ENCODE results near the gene CFAP100.

The CFAP100 gene

GRCh38 chr3:126394179-126394976, at the start of gene CFAP100:
TSS of gene CFAP100 (plus strand) at chr3:126394909. CDS start at chr3:126396001, 1,092 bp downstream.
- no peak for TF ChIP-seq ZNF274 (IDR thresholded peaks at IDR 0.05; ENCODE audit: low read depth, low read length)
- no peak for TF ChIP-seq SUZ12 (IDR thresholded peaks at IDR 0.05; ENCODE audit: extremely low read depth, insufficient read depth, insufficient read length)
- no peak for TF ChIP-seq YY1 (IDR thresholded peaks at IDR 0.05; ENCODE audit: insufficient read depth, insufficient read length)
- Histone ChIP-seq H3K9ac (ENCODE audit: insufficient read length, low read depth) (no peak within 1 kb of the TSS), H3K4me3 (ENCODE audit: insufficient read length, low read depth) (no peak within 1 kb of the TSS), H3K36me3 (ENCODE audit: insufficient read depth, insufficient read length, low read length) (no peaks in the 10 kb centered on the region), H3K27me3 (ENCODE audit: insufficient read depth, insufficient read length) (no peaks in the 10 kb centered on the region), H3K9me3 (ENCODE audit: insufficient read depth, low read length) (peaks cover 9% of the 10 kb centered on the region; the same call in 1 of the 2 replicates), H3K4me1 (ENCODE audit: insufficient read depth, insufficient read length) (peaks cover 4% of the 10 kb centered on the region)
- no peak for DNase-seq (ENCODE audit: low read depth, low spot score)

DNA sequence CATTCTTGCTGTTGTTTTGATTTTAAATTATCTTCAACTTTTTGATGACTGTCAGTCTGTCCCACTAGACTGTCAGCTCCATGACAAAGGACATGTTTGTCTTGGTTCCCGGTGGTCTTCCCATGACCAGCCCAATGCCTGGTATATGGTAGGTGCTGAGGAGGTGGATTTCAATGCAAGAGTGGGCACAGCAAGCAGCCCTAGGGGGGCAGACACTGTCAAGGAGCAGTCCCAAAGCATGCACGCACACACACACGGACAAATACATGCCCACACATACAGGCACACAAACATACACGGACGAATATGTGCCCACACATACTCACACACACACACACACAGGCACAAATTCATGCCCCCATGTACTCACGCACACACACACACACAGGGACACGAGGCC, 49.5 kb upstream of the CFAP100 start:
- no peak for TF ChIP-seq ZNF274 (IDR thresholded peaks at IDR 0.05; ENCODE audit: low read depth, low read length)
- no peak for TF ChIP-seq YY1 (IDR thresholded peaks at IDR 0.05; ENCODE audit: insufficient read depth, insufficient read length)
- no peak for TF ChIP-seq SUZ12 (IDR thresholded peaks at IDR 0.05; ENCODE audit: extremely low read depth, insufficient read depth, insufficient read length)
- Histone ChIP-seq H3K9ac (ENCODE audit: insufficient read length, low read depth) (no peak overlapping the region), H3K4me3 (ENCODE audit: insufficient read length, low read depth) (no peak overlapping the region), H3K27me3 (ENCODE audit: insufficient read depth, insufficient read length) (no peaks in the 10 kb centered on the region), H3K9me3 (ENCODE audit: insufficient read depth, low read length) (no peaks in the 10 kb centered on the region), H3K4me1 (ENCODE audit: insufficient read depth, insufficient read length) (peaks cover 10% of the 10 kb centered on the region), H3K36me3 (ENCODE audit: insufficient read depth, insufficient read length, low read length) (no peaks in the 10 kb centered on the region)
- no peak for DNase-seq (ENCODE audit: low read depth, low spot score)

DNA sequence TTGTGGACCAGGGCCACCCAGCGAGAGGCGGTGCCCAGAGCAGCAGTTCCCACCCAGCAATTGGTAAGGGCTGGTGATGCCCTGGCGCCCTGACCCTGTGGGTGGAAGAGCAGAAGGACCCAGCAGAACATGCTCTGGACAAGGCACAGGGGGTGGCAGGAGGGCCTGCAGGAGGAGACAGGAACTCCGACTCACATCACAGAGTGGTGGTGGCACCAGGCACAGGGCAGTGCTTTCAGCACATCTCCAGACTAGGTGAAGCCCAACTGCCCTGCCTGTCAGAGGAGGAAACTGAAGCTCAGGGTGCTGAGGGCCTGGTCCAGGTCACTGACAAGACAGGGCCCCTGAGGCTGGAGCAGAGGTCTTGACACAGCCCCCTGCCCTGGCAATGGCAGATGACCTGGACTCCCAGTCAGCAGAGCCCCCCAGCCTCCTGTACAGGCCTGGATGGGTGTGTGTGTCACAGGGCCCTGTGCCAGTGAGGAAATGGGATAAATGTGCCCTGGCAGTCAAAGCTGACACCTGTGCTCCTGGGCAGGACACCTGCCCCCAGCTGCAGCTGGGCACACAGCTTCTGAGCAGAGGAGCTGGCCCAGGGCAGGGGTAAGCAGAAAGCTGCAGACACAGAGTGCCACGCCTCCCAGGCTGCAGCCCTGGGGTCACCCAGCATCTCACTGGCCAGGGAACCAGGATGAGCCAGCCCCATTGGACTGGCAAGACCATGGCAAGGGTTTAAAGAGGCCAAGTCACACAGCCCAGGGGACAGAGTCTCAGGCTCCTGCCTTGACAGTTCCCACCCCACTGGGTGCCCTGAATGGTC, 48.9 kb upstream of the CFAP100 start:
- no peak for DNase-seq (ENCODE audit: low read depth, low spot score)
- Histone ChIP-seq H3K4me1 (ENCODE audit: insufficient read depth, insufficient read length) (peaks cover 11% of the 10 kb centered on the region), H3K27me3 (ENCODE audit: insufficient read depth, insufficient read length) (no peaks in the 10 kb centered on the region), H3K9me3 (ENCODE audit: insufficient read depth, low read length) (no peaks in the 10 kb centered on the region), H3K9ac (ENCODE audit: insufficient read length, low read depth) (no peak overlapping the region), H3K36me3 (ENCODE audit: insufficient read depth, insufficient read length, low read length) (no peaks in the 10 kb centered on the region), H3K4me3 (ENCODE audit: insufficient read length, low read depth) (no peak overlapping the region)
- no peak for TF ChIP-seq ZNF274 (IDR thresholded peaks at IDR 0.05; ENCODE audit: low read depth, low read length)
- no peak for TF ChIP-seq YY1 (IDR thresholded peaks at IDR 0.05; ENCODE audit: insufficient read depth, insufficient read length)

- Histone ChIP-seq H3K9ac (ENCODE audit: insufficient read length, low read depth) (no peak overlapping the region), H3K4me1 (ENCODE audit: insufficient read depth, insufficient read length) (peaks cover 13% of the 10 kb centered on the region), H3K27me3 (ENCODE audit: insufficient read depth, insufficient read length) (no peaks in the 10 kb centered on the region), H3K36me3 (ENCODE audit: insufficient read depth, insufficient read length, low read length) (peaks cover 2% of the 10 kb centered on the region), H3K9me3 (ENCODE audit: insufficient read depth, low read length) (no peaks in the 10 kb centered on the region), H3K4me3 (ENCODE audit: insufficient read length, low read depth) (no peak overlapping the region)
- no peak for DNase-seq (ENCODE audit: low read depth, low spot score)
- no peak for TF ChIP-seq SUZ12 (IDR thresholded peaks at IDR 0.05; ENCODE audit: extremely low read depth, insufficient read depth, insufficient read length)
- no peak for TF ChIP-seq YY1 (IDR thresholded peaks at IDR 0.05; ENCODE audit: insufficient read depth, insufficient read length)
- no peak for TF ChIP-seq ZNF274 (IDR thresholded peaks at IDR 0.05; ENCODE audit: low read depth, low read length)
Measured at GRCh38 chr3:126346466-126346865, 48.2 kb upstream of the CFAP100 start.

- no peak for DNase-seq (ENCODE audit: low read depth, low spot score)
- Histone ChIP-seq H3K36me3 (ENCODE audit: insufficient read depth, insufficient read length, low read length) (peaks cover 2% of the 10 kb centered on the region), H3K9me3 (ENCODE audit: insufficient read depth, low read length) (no peaks in the 10 kb centered on the region), H3K9ac (ENCODE audit: insufficient read length, low read depth) (no peak overlapping the region), H3K4me1 (ENCODE audit: insufficient read depth, insufficient read length) (peaks cover 11% of the 10 kb centered on the region), H3K27me3 (ENCODE audit: insufficient read depth, insufficient read length) (no peaks in the 10 kb centered on the region), H3K4me3 (ENCODE audit: insufficient read length, low read depth) (no peak overlapping the region)
- no peak for TF ChIP-seq SUZ12 (IDR thresholded peaks at IDR 0.05; ENCODE audit: extremely low read depth, insufficient read depth, insufficient read length)
- TF ChIP-seq YY1 (IDR thresholded peaks at IDR 0.05; ENCODE audit: insufficient read depth, insufficient read length), result no peak
- TF ChIP-seq ZNF274 (IDR thresholded peaks at IDR 0.05; ENCODE audit: low read depth, low read length), result no peak
Measured at GRCh38 chr3:126347543-126348161, 47.1 kb upstream of the CFAP100 start.

- no peak for DNase-seq (ENCODE audit: low read depth, low spot score)
- Histone ChIP-seq H3K9ac (ENCODE audit: insufficient read length, low read depth) (no peak overlapping the region), H3K4me1 (ENCODE audit: insufficient read depth, insufficient read length) (peaks cover 11% of the 10 kb centered on the region), H3K9me3 (ENCODE audit: insufficient read depth, low read length) (no peaks in the 10 kb centered on the region), H3K4me3 (ENCODE audit: insufficient read length, low read depth) (no peak overlapping the region), H3K36me3 (ENCODE audit: insufficient read depth, insufficient read length, low read length) (peaks cover 2% of the 10 kb centered on the region), H3K27me3 (ENCODE audit: insufficient read depth, insufficient read length) (no peaks in the 10 kb centered on the region)
- TF ChIP-seq YY1 (IDR thresholded peaks at IDR 0.05; ENCODE audit: insufficient read depth, insufficient read length) (no peak), ZNF274 (IDR thresholded peaks at IDR 0.05; ENCODE audit: low read depth, low read length) (no peak), SUZ12 (IDR thresholded peaks at IDR 0.05; ENCODE audit: extremely low read depth, insufficient read depth, insufficient read length) (no peak)
Measured at GRCh38 chr3:126348308-126348920, 46.3 kb upstream of the CFAP100 start.
